Uterus (tissue), 4 donors: Measurements from ENCODE around the gene PPARG. TPM values are rescaled to one million over a fixed set of nuclear protein-coding genes. Genes with fewer than 3 reads are reported as not detected.
"Not testable (repeated sequence)": the region's sequence is repeated elsewhere in the genome, so short reads cannot be mapped to it uniquely, and the experiment has no call there.

Source experiments
- DNase-seq, 2 donors: peaks; one replicate each; pipeline ENCODE4 v3.0.0-alpha.2; 2019 to 2020
- H3K27ac ChIP-seq, 2 donors: fragments of 200-600 bp; sonication (generic); 1 replicate in 1 of 2; 2 replicates in 1 of 2; pipeline ENCODE4 v1.5.1; 2016 to 2018
- H3K27me3 ChIP-seq, 2 donors: fragments of 200-600 bp; sonication (generic); one replicate each; pipeline ENCODE4 v1.5.1; 2018 to 2019; ENCODE audit warnings: control low read depth in 1 of 2
- H3K36me3 ChIP-seq, 2 donors: fragments of 200-600 bp; sonication (generic); one replicate each; pipeline ENCODE4 v1.5.1; 2019; ENCODE audit warnings: control low read depth in 1 of 2
- H3K4me1 ChIP-seq, 2 donors: fragments of 200-600 bp; sonication (generic); one replicate each; pipeline ENCODE4 v1.5.1; 2018 to 2019; ENCODE audit warnings: control low read depth in 1 of 2
- H3K4me3 ChIP-seq, 2 donors: fragments of 200-600 bp; sonication (generic); 1 replicate in 1 of 2; 2 replicates in 1 of 2; pipeline ENCODE4 v1.5.1; 2018 to 2019; ENCODE audit warnings: mild to moderate bottlenecking in 1 of 2
- H3K9me3 ChIP-seq, 2 donors: fragments of 200-600 bp; sonication (generic); one replicate each; pipeline ENCODE4 v1.5.1; 2019; ENCODE audit warnings: control low read depth in 1 of 2
- POLR2A ChIP-seq, 2 donors: fragments of 450-650 bp; IDR thresholded peaks; one replicate each; pipeline ENCODE4 v1.6.1; 2016; ENCODE audit warnings: antibody characterized with exemption in 2 of 2, mild to moderate bottlenecking in 1 of 2, moderate library complexity in 1 of 2
- intact Hi-C: fragments of 100-400 bp; cut with DNase I; formaldehyde crosslinking; loops from one replicate; pipeline ENCODE4 v1.15.1; 2023; ENCODE audit warnings: low total_unique reads
- total RNA-seq, 4 donors: library from RNA; depleted of rRNA in 3 of 4; stranded (reverse); fragments of >200 nt in 3 of 4; gene quantifications; one replicate each; pipeline versions ENCODE4 v1.1.0 to v1.2.4, GENCODE V29; 2014 to 2023
- TF ChIP-seq, protein P1 (sequence below), 4 experiments: fragments of 200-600 bp in 2 of 4; fragments of 450-650 bp in 2 of 4; sonication (generic) in 2 of 4; IDR thresholded peaks; one replicate each; pipeline ENCODE4 v1.5.1; 2016 to 2019; ENCODE audit warnings: antibody characterized with exemption in 4 of 4, mild to moderate bottlenecking in 2 of 4, moderate library complexity in 1 of 4
- donor health status: DM: yes; HTN: yes; CAD: no.

Gene PPARG
- total RNA-seq, 4 donors from 2014 or later = 5.1 to 29.1 (median 12.9) TPM

- TF ChIP-seq, protein P1, sequence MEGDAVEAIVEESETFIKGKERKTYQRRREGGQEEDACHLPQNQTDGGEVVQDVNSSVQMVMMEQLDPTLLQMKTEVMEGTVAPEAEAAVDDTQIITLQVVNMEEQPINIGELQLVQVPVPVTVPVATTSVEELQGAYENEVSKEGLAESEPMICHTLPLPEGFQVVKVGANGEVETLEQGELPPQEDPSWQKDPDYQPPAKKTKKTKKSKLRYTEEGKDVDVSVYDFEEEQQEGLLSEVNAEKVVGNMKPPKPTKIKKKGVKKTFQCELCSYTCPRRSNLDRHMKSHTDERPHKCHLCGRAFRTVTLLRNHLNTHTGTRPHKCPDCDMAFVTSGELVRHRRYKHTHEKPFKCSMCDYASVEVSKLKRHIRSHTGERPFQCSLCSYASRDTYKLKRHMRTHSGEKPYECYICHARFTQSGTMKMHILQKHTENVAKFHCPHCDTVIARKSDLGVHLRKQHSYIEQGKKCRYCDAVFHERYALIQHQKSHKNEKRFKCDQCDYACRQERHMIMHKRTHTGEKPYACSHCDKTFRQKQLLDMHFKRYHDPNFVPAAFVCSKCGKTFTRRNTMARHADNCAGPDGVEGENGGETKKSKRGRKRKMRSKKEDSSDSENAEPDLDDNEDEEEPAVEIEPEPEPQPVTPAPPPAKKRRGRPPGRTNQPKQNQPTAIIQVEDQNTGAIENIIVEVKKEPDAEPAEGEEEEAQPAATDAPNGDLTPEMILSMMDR (IDR thresholded peaks at IDR 0.05) = no peak
- no peak for TF ChIP-seq POLR2A (IDR thresholded peaks at IDR 0.05)
These were observed 15.7 kb upstream of the PPARG start for GRCh38 chr3:12273045-12273695.

GRCh38 chr3:12275974-12276650 is 12.8 kb upstream of the PPARG start:
- no peak for DNase-seq
- Histone ChIP-seq H3K27ac (no peak overlapping the region), H3K4me3 (no peak overlapping the region), H3K36me3 (no peaks in the 10 kb centered on the region), H3K9me3 (no peaks in the 10 kb centered on the region), H3K27me3 (no peaks in the 10 kb centered on the region), H3K4me1 (no peaks in the 10 kb centered on the region)
- TF ChIP-seq, protein P1 (IDR thresholded peaks at IDR 0.05) = no peak
- TF ChIP-seq POLR2A (IDR thresholded peaks at IDR 0.05) = no peak
- intact Hi-C loops = no loop called here

More at GRCh38 chr3:12273045-12273695, 15.7 kb upstream of the PPARG start:
- intact Hi-C loops = no loop called here
- Histone ChIP-seq H3K27ac (no peak overlapping the region), H3K36me3 (no peaks in the 10 kb centered on the region), H3K4me1 (no peaks in the 10 kb centered on the region), H3K4me3 (no peak overlapping the region), H3K9me3 (no peaks in the 10 kb centered on the region), H3K27me3 (no peaks in the 10 kb centered on the region)
- no peak for DNase-seq

GRCh38 chr3:12276827-12277226 is 12.0 kb upstream of the PPARG start:
- H3K9me3 ChIP-seq, intact Hi-C loops, DNase-seq, H3K4me1 ChIP-seq, H3K27ac ChIP-seq, H3K36me3 ChIP-seq, H3K4me3 ChIP-seq, H3K27me3 ChIP-seq: not testable (repeated sequence)

GRCh38 chr3:12278566-12278965 is 10.3 kb upstream of the PPARG start:
- no peak for DNase-seq
- no peak for TF ChIP-seq POLR2A (IDR thresholded peaks at IDR 0.05)
- TF ChIP-seq, protein P1 (IDR thresholded peaks at IDR 0.05) = no peak
- H3K4me1 ChIP-seq = no peaks in the 10 kb centered on the region

DNA sequence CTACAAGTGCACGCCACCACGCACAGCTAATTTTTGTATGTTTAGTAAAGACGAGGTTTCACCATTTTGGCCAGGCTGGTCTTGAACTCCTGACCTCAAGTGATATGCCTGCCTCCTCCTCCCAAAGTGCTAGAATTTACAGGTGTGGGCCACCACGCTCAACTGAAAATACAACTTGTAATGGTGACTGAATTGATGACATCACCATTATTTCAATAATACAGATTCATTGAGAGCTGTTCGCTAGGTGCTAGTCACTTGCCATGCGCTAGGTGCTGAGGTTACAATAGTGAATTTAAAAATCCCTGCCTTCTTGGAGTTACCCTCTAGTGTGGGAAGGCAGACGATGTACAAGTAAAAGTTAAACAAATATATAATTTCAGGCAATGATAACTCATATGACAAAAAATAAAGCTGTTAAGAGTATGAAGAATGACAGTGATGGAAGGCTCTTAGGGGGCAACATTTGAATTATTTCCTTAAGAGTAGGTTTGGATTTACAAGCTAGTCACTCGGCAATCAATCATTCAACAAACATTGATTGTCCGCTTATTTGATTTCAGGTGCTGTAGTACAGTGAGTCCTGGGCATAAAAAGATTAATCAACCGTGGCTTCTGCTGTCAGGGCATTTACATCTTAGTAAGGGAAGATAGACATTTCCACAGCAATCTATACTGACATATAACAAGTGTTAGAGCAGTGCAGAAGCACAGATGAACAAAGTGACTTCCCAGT is 9.1 kb upstream of the PPARG start:
- intact Hi-C loops = no loop called here
- no peak for DNase-seq
- Histone ChIP-seq H3K27ac (no peak overlapping the region), H3K4me1 (no peaks in the 10 kb centered on the region), H3K27me3 (no peaks in the 10 kb centered on the region), H3K36me3 (no peaks in the 10 kb centered on the region), H3K9me3 (no peaks in the 10 kb centered on the region), H3K4me3 (no peak overlapping the region)
- TF ChIP-seq, protein P1 (IDR thresholded peaks at IDR 0.05) = no peak
- TF ChIP-seq POLR2A (IDR thresholded peaks at IDR 0.05) = no peak

More at GRCh38 chr3:12278566-12278965, 10.3 kb upstream of the PPARG start:
- no peaks in the 10 kb centered on the region for H3K36me3 ChIP-seq
- intact Hi-C loops = no loop called here
- H3K27me3 ChIP-seq = no peaks in the 10 kb centered on the region
- no peak overlapping the region for H3K4me3 ChIP-seq
- H3K27ac ChIP-seq = no peak overlapping the region
- no peaks in the 10 kb centered on the region for H3K9me3 ChIP-seq
